RPMI7951 (cell line): Measurements from ENCODE around the gene FKBP5. TPM values are rescaled to one million over a fixed set of nuclear protein-coding genes. Genes with fewer than 3 reads are reported as not detected.

ENCODE experiments used
- DNase-seq: peaks from one replicate; pipeline ENCODE4 v3.0.0-alpha.2; 2012; ENCODE audit warnings: low read depth
- total RNA-seq: library from RNA; depleted of rRNA; stranded (reverse); fragments of >200 nt; shearing (Covaris generic); gene quantifications from 2 replicates; pipeline ENCODE4 v1.2.3, GENCODE V29; 2014

Gene FKBP5
- total RNA-seq, 1 experiment from 2014 or later, result under 0.01 TPM

DNA sequence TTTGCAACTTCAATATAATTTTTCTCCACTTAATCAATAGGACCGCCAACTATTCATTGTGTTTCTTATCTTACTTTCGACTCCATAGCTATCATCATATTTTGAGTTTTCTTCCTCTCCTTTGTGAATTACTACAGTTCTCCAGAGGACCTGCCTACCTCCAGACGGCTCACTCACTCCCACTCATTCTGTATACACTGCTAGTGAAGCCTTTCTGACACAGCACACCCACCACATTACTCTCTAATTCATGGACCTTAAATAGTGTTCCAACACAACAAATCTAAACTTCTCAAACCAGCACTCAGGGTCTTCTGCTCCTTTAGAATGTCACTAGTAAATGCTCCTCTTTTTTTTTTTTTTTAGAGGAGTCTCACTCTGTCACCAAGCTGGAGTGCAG, 23.8 kb downstream of the FKBP5 start:
- no peak for DNase-seq

DNA sequence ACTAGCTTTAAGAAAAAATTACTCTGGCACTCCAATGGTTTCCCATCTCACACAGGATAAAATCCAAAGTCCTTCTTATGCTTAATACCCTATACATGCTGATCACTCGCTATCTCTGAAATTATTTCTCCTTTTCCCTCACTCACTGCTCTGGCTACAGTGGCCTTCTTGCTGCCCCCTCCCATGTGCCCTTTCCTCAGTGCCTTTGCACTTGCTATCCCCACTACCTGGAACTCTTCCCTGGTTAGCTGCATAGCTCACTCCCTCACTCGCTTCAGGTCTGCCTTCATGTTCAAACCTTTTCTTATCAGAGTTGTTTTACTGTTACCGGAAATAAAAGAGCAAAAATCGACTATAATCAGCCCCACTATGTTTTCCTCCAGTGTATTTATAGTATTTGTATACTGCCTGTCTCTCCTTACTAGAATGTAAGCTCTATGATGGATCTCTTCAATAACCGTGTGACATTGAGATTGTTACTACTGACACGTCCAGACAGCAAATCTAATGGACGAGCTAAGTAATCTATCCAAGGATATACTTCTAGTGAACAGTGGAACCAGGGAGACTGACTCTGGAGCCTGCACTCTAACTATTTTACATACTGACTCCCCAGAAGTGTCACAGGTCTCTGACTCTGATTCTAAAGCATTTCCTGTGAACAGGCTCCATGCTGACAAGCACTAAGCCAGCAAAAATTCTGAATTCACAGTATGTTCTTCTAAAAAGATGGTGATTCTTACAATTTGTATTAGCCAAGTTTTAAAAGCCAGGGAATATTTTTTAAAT, 25.1 kb downstream of the FKBP5 start:
- no peak for DNase-seq

DNA sequence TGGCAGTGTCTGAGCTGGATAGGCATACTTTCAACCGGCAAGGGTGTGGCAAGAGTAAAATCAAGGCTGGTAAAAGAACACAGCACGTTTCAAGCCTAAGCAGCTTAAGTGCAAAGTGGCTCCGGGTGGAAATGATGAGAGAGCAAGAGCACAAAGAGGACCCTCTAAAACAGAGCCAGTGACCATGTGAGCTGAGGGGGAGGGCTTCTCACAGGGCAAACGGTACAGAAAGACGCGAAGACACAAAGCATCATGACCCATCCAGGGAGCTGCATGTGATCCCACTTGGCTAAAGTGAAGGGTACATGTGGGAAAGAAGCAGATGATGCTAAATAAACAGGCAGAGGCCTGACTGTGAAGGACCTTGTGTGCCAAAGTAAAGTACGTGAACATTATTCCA, 25.7 kb downstream of the FKBP5 start:
- DNase-seq, result no peak

DNA sequence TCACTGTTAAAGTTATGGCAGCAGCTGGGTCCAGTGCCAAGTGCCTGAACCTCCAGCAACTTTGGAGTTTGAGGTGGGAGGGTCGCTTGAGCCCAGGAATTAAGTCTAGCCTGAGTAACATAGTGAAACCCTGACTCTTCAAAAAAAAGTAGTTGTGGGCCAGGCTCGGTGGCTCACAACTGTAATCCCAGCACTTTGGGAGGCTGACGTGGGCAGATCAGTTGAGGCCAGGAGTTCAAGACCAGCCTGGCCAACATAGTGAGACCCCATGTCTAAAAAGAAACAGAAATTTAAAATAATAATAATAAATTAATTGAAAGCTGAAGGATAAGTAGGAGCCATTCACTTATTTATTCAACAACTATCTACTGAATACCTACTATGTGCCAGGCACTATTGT, 33.8 kb downstream of the FKBP5 start:
- DNase-seq, result no peak

DNA sequence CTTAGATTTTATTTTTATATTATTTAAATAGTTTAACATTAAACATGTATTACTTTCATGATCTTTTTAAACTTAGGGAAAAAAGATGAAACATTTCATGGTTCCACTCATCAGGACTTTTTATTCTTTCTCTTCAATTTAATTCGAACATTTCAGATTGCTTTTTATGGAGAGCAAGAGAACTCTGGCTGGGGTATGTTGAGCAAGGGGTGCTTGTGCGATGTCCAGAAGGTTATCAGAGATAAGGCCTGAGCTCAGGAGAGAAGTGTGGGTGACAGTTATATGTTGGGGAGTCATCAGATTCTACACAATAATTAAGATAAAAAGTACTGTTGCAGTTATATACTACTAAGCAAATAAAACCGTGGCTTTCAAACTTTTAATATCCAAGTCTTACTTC, 37.5 kb downstream of the FKBP5 start:
- no peak for DNase-seq

DNA sequence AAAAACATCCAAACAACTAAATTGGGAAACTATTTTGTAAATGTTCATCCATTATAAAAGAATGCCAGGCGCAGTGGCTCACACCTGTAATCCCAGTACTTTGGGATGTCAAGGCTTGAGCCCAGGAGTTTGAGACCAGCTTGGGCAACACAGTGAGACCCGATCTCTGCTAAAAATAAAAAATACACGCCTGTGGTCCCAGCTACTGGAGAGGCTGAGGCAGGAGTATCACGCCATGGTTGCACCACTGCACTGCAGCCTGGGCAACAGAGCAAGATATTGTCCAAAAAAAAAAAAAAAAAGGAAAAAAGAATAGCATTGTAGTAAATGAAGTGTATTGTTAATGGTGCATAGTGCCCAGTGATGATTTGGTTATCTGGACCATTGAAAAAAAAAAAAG, 38.7 kb downstream of the FKBP5 start:
- no peak for DNase-seq

DNA sequence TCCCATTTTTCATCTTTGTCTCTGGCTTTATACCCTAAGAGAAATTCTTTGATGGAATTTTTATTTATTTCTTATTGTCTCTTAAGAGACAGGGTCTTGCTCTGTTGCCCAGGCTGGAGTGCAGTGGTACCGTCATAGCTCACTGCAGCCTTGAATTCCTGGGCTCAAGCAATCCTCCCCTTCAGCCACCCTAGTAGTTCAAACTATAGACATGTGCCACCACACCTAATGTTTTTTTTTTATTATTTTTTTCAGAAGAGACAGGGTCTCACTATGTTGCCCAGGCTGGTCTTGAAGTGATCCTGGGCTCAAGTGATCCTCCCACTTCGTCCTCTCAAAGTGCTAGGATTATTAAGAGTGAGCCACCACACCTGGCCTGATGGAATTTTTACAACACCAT, 40.5 kb downstream of the FKBP5 start:
- DNase-seq, result no peak

DNA sequence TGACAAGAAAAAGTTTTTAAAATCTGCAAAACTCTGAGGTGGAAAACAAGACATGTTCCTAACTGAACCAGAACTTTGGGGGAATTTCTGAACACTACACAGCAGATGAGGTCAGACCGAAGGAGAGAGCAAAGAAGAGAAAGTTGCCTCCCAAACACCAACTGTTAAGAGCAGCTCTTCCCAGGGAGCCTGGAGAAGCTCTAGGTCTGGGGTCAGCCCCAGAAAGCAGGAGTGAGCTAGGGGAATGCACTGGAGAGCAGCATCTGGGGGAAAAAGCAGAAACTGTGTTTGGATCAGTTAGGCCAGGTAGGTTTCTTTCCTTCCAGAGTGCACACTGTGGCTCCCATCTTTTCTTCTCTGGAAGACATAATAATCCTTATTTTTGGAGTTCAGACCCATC, 41.3 kb downstream of the FKBP5 start:
- no peak for DNase-seq

DNA sequence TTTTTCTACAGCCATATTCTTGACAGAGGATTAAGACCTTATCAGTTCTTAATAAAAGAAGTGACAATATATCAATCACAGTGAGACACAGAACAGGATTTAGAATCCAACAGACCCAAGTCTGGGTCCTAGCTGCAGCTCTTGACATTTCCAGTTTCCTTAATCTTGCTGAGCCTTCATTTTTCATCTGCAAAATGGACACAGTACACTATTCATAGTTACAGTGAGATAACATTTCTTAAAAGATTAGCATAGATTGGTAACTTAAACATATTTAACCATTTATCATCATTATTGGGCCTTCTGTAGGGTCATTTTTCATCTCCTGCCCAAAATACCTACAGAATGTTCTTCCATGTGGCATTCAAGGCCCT, 45.6 kb downstream of the FKBP5 start:
- no peak for DNase-seq

DNA sequence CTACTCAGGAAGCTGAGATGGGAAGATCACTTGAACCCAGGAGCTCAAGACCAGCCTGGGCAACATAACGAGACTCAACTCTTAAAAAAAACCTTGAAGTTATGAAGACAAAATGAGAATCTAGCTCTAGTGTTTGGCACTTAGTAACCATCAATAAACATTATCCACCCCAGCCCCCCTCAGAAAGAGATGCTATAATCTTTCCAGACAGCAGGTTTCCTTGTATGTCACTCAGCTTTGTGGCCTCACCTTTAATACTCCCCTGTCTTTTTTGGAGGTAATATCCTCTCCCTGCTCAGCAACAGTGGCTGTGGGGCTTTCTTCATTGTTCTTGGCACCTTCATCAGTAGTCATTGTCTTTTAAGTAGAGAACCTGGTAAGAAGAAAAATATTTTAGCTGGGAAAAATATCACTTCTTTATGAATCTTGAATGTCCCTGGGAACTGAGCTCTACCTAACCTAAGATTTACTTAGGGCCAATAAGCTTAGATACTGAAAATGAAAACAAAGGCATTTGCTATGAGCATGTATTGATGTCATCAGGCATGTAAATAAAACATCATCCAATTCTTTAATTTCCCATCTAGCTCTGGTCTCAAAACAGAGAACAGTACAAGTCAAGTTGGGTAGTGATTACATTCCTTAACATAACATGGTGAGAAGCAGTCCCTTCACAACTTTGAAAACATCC, 46.1 kb downstream of the FKBP5 start:
- DNase-seq, result no peak

DNA sequence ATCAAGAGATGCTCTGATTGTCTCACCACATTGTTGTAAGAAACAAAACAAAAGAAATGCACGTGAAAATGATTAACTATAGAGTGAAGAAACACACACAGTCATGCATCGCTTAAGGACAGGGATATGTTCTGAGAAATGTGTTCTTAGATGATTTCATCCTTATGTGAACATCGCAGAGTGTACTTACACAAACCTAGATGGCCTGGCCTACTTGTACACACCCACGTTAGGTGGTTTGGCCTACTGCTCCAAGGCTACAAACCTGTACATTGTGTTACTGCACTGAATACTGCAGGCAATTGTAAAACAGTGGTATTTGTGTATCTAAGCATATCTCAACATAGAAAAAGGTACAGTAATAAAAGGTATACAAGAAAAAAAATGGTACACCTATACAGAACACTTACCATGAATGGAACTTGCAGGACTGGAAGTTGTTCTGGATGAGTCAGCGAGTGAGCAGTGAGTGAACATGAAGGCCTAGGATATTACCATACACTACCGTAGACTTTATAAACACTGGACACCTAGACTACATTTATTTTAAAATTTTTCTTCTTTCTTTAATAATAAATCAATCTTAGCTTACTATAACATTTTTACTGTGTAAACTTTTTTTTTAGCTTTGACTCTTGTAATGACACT, 48.6 kb downstream of the FKBP5 start:
- DNase-seq, result no peak

DNA sequence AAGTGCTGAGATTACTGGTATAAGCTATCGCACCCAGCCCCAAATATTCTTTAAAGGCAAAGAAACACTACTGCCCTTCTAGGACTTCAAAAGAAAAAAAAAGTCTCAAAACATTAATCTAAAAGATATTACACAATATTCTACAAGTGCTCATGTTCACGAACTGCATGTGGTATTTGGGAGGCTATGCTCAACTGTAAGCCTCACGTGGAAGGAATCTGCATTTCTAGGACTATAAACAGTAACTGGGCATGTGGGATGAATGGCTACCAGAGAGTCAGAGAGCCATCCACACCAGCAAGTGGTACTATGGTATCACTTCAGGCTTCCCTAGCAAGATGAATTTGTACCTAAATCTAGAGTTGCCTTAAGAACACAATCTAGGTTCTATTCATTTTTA, 50.0 kb downstream of the FKBP5 start:
- no peak for DNase-seq

DNA sequence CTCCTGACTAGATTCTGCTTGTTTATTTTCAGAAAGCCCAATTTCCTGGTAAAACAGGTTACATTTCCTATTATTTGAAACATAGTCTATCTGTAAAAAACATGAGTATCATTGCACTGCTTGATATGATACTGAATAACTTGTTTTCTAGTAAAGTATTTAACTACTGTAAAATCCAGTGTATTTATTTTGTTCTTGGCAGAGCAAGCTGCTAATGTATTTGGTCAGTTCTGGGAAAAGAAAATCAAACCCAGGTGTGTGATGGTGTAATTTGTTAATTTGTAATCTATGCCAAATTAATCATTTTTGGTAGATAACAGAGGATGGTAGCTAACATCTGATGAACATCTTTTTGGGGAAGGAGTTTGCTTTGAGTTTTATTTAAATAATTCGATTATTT, 50.8 kb downstream of the FKBP5 start:
- DNase-seq, result no peak

DNA sequence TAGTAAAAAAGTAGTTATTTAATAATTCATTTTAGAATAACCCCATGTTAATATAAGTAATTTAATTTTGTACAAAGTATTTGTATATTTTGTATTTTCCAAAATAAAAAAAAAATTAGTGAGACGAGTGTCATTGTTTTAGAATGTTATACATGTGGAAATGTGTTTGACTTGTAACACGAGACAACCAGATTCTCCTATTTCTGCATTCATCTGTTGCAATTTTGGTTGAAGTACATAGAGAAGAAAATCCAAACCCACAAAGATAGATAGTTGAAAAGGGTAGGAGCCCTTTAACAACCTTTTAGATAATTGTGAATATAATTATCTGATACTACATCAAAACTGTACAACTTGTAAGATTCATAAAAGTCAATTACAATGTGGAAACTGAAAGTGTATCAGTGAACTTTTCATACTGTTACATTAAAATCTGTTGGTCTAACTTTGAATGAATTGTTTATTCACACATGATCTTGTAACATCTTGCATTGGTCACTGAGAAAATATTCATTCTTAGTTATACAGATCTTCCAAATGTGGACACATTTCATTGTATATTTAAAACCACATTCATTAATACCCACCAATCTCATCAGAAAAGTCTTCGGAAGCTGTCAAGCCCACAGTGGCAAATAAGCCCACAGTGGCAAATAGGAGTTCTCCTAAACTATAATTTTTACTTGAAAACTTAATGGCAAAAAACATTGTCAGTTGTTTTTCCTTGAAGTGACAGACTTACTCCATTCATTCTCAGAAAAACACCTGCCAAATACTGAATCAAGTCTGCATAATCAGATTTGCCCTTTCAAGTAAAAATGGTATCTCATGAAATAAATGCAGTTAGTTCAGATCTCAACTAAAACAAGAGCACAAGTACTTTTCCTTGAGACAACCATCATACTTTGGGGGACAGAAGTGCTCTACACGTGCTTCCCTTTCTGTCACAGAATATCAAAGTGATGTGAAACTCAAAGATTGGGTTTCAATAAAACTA, 52.8 kb downstream of the FKBP5 start:
- no peak for DNase-seq

DNA sequence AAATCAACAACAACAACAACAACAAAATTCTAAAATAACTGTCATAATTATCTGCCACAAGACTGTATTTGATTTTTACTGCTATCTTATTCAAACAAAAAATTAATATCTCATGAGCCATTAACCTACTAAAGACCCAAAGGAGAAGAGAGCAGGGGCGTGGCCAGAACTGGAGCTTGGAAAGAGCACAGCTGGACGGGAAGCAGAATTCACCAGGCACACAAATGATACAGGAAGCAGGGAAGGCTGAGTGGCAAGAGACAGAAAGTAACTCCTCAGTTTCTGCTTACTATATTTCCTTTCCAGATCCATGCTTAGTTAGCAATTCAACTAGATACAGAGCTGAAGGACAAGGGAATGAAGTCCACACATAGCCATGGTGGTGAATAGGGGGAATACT, 54.4 kb downstream of the FKBP5 start:
- no peak for DNase-seq

DNA sequence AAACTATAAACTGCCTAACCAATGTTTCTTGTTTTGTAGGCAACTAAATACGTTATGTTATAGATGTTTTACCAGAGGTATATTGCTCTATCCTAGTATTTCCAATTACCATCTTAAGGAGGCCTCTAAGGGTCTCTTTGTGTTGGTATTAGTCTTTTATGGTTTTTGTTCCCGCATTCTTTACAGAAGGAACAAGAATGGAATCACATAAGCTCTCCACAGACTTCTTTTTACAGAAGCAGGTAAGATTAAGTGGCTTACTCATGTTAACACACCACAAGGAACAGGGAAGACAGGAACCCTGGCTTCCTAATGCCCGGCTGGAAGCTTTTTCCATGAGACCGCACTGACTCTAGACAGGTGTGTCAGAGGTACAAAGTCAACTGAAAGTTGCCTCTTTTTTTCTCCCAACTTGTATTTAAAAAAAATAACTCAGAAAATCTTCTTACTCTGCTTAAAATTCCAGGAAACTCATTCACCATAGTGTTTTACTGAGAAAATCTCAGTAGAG, 55.1 kb downstream of the FKBP5 start:
- DNase-seq, result no peak

DNA sequence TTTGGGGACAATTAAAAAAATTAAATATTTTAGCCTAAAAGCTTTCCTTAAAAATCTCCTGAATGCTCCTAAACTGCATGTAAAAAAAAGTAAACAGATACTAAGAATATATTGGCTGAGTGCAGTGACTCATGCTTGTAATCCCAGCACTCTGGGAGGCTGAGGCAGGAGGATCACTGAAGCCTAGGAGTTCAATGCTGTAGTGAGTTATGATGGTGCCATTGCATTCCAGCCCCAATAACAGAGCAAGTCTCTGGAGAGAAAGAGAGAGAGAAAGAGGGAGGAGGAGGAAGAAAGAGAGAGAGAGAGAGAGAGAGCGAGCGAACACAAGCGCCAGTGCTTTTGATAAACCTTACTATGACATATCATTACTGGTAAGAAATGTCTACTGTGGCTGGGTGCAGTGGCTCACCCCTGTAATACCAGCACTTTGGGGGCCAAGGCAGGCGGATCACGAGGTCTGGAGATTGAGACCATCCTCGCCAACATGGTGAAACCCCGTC, 58.8 kb downstream of the FKBP5 start:
- DNase-seq, result no peak

DNA sequence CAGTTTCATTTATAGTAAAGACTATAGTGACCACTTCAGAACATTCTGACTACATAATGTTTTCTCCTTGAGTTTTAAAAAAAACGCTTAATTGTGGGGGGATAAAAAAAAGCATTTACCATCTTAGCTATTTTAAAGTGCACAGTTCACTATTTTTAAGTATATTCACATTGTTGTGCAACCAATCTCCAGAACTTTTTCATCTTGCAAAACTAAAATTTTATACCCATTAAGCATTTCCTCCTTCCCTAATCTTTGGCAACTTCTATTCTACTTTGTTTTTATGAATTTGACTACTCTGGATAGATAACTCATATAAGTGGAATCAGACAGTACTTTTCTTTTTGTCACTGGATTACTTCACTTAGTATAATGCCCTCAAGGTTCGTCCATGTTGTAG, 62.3 kb downstream of the FKBP5 start:
- DNase-seq, result no peak

DNA sequence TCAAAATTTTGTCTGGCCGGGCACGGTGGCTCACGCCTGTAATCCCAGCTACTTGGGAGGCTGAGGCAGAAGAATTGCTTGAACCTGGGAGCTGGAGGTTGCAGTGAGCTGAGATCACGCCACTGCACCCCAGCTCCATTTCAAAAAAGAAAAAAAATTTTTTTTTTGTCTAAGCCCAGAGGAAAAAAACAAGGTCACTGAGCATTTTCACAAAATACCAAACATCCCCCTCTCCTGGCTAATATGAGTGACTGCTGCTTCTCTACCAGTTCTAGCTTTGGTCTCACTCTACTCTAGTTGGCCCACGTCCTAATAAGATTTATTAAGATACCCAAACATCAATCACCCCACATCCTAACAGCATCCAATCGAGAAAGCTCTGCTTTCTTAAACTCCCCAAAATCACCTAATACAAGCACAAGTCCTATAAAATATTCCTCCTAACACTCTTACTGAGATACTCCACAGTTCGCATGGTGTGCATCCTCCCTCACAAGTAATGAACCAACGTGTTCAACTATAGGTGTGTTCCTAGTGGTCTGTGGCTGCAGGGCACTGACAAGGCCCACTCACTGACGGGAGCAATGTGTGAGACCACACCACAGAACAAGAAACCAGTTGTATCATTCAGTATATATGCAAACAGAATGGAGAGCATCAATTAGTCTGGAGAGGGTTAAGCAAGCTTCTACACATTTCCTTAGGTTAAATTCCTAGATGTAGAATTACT, 64.2 kb downstream of the FKBP5 start:
- DNase-seq, result peak; percentile 36

DNA sequence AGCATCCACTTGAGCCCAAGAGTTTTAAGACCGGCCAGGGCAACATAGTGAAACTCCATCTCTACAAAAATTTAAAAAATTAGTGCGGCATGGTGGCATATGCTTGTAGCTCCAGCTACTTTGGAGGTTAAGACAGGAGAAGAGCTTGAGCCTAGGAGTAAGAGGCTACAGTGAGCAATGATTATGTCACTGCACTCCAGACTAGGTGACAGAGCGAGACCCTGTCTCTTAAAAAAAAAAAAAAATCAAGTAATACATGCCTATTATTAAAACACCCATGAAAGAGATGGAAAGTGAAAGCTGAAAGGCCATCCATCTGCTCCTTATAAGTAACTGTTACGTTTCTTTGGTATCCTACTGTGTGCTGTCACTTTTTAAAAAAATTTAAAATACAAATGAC, 66.4 kb downstream of the FKBP5 start:
- DNase-seq, result no peak

DNA sequence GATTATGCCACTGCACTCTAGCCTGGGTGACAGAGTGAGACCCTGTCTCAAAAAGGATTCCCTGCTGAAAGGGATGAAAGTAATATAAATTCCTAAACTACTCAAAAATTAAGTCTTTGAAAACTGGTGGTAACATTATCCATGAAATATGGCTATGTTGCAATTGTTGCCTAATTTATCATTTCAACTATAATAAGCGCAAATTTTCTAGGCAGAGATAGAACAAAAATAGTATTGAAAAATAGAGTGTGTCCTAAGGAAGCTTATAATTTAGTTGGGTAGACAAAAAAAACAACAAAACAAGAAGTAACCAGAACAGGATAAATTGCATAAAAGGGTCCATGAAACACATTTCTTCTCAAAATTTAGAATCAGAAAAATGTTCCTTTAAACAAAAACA, 68.0 kb downstream of the FKBP5 start:
- DNase-seq, result no peak
